ENCODE results near the gene PLK1.
A peak's percentile ranks its signal among the peaks of the same experiment; 100 is the strongest.

The PLK1 gene

DNA sequence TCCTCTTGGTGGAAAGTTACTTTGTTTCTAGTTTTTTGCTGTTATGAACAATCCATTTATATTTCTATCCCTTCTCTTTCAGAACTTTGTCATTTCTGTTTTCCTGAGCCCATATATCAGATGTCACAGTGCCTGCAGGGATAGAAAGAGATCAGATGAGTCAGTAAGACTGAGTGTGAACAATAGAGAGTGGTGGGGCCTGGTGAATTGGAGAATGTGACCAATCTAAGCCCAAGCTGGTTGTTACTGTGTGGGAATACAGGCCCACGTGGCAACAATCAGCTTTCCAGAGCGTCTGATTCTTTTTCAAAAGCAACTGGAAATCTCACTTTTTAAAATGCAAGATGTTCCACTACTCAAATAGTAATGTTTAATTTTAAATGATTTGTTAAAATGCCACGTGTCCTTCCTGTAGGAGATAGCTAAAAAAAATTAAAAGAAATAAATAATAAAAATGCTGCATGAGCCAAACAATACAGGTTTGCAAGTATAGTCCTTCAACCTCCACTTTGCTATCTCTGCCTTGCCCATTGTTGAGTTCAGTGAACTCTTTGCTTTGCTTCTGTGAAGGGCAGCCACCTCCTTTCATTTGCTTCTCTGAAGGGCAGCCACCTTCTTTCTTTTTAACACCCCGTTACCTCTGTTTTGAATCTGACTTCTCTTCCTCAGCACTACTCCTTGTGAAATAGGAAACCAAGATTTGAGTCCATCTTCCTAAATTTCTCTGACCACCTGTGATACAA is 27.8 kb upstream of the PLK1 start:
- 100% methylated on average over 1 of the region's 4 CpGs for WGBS
- H3K14ac ChIP-seq (ENCODE audit: low read length in 2 of 2), result no peak overlapping the region
- H2BK5ac ChIP-seq (ENCODE audit: low read depth, low read length, poor library complexity, severe bottlenecking), result no peak overlapping the region
- no peaks in the 10 kb centered on the region for H3K9me3 ChIP-seq (ENCODE audit: control insufficient read depth, low read length)
- no peak overlapping the region for H3K23ac ChIP-seq (ENCODE audit: low read length in 2 of 2)
- H2BK120ac ChIP-seq (ENCODE audit: low read depth, low read length), result no peak overlapping the region
- no peak overlapping the region for H2BK12ac ChIP-seq (ENCODE audit: low read length in 2 of 2)
- no peak overlapping the region for H3K4me3 ChIP-seq (ENCODE audit: insufficient read depth in 1 of 2, low read depth in 1 of 2, low read length in 2 of 2)
- H2AK5ac ChIP-seq (ENCODE audit: low read length, severe bottlenecking), result no peak overlapping the region
- H3K18ac ChIP-seq (ENCODE audit: low read depth in 1 of 2, low read length in 2 of 2), result no peak overlapping the region
- no peak overlapping the region for H4K8ac ChIP-seq (ENCODE audit: low read length)
- no peak overlapping the region for H3K27ac ChIP-seq (ENCODE audit: low read length, poor library complexity, severe bottlenecking)
- H3K79me1 ChIP-seq (replicated peaks; ENCODE audit: low read length, poor library complexity, severe bottlenecking), result peaks cover 10% of the 10 kb centered on the region
- H3K27me3 ChIP-seq (ENCODE audit: control insufficient read depth in 1 of 2, insufficient read depth in 1 of 2, low read length in 2 of 2), result no peaks in the 10 kb centered on the region
- no peaks in the 10 kb centered on the region for H3K4me1 ChIP-seq (ENCODE audit: control insufficient read depth, insufficient read depth, low read depth, low read length)
- H3K4me2 ChIP-seq (ENCODE audit: low read length, poor library complexity, severe bottlenecking), result no peak overlapping the region
- H4K91ac ChIP-seq (ENCODE audit: low read length), result no peak overlapping the region
- no peak overlapping the region for H3K4ac ChIP-seq (ENCODE audit: low read depth in 1 of 2, low read length in 2 of 2)
- no peak overlapping the region for H2BK15ac ChIP-seq (ENCODE audit: low read depth, poor library complexity, severe bottlenecking)
- H3K36me3 ChIP-seq (ENCODE audit: control insufficient read depth in 1 of 2, insufficient read depth in 2 of 2, low read depth in 1 of 2, low read length in 2 of 2), result peaks cover 20 to 80% of the 10 kb centered on the region in 2 experiments
- no peak overlapping the region for H3K9ac ChIP-seq (ENCODE audit: low read length)
- no peak for DNase-seq
- no peak overlapping the region for H2AFZ ChIP-seq (ENCODE audit: low read depth, low read length)

DNA sequence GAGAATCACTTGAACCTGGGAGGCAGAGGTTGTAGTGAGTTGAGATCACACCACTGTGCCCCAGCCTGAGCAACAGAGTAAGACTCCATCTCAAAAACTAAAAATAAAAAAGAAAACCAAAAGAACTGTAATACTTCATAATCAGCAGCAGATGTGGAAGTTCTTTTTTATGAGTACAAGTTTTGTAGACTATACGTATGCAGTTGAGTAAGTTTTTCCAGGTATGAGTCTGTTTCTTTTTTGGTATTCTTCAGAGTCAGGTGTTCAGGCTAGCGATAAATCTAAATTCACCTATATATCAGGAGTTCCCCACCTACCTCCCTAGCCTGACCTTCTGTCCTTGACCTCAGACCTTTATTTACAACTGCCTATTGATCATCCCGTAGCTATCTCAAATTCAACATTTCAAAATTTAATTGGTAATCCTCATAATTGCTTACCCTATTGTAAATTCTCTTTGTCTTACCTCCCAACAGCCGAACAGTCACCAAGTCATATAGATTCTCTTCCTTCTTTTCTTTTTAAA is 26.7 kb upstream of the PLK1 start:
- Histone ChIP-seq H2BK12ac (ENCODE audit: low read length in 2 of 2) (no peak overlapping the region), H3K36me3 (ENCODE audit: control insufficient read depth in 1 of 2, insufficient read depth in 2 of 2, low read depth in 1 of 2, low read length in 2 of 2) (peaks cover 21 to 78% of the 10 kb centered on the region in 2 experiments)
- WGBS, result over 99% methylated on average over 4 of the region's 4 CpGs

DNA sequence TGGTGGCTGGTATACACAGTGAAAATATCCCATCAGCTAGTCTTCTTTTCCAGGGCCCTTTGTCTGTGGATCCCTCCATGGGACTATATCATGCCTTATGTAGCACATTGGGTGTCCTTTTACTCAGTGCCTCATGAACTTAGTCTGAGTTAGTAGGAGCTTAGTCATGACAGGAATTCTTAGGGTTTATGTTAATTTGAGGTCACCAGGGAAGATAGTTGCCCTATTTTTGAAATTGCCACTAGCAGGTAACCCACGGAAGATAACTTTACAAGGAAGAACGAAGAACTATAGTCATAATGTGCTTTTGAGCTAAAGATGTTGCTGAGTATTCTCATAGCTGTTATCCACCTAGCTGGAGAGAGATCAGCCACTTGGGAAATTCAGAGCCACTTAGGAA is 14.8 kb upstream of the PLK1 start:
- no peak overlapping the region for H4K8ac ChIP-seq (ENCODE audit: low read length)
- no peak overlapping the region for H3K9ac ChIP-seq (ENCODE audit: low read length)
- H2AFZ ChIP-seq (ENCODE audit: low read depth, low read length), result no peak overlapping the region
- no peak overlapping the region for H2AK5ac ChIP-seq (ENCODE audit: low read length, severe bottlenecking)
- no peak for DNase-seq
- H3K27ac ChIP-seq (ENCODE audit: low read length, poor library complexity, severe bottlenecking), result no peak overlapping the region
- H3K27me3 ChIP-seq (ENCODE audit: control insufficient read depth in 1 of 2, insufficient read depth in 1 of 2, low read length in 2 of 2), result no peaks in the 10 kb centered on the region
- peaks cover 25 to 97% of the 10 kb centered on the region in 2 experiments for H3K36me3 ChIP-seq (ENCODE audit: control insufficient read depth in 1 of 2, insufficient read depth in 2 of 2, low read depth in 1 of 2, low read length in 2 of 2)
- 96% methylated on average over 2 of the region's 2 CpGs for WGBS
- no peak overlapping the region for H3K23ac ChIP-seq (ENCODE audit: low read length in 2 of 2)
- no peak overlapping the region for H3K4me3 ChIP-seq (ENCODE audit: insufficient read depth in 1 of 2, low read depth in 1 of 2, low read length in 2 of 2)
- no peak overlapping the region for H3K14ac ChIP-seq (ENCODE audit: low read length in 2 of 2)
- no peak overlapping the region for H4K91ac ChIP-seq (ENCODE audit: low read length)
- H2BK12ac ChIP-seq (ENCODE audit: low read length in 2 of 2), result no peak overlapping the region
- H3K4ac ChIP-seq (ENCODE audit: low read depth in 1 of 2, low read length in 2 of 2), result no peak overlapping the region
- H3K9me3 ChIP-seq (ENCODE audit: control insufficient read depth, low read length), result no peaks in the 10 kb centered on the region
- H2BK5ac ChIP-seq (ENCODE audit: low read depth, low read length, poor library complexity, severe bottlenecking), result no peak overlapping the region
- H3K4me1 ChIP-seq (ENCODE audit: control insufficient read depth, insufficient read depth, low read depth, low read length), result peaks cover 3% of the 10 kb centered on the region
- no peak overlapping the region for H3K18ac ChIP-seq (ENCODE audit: low read depth in 1 of 2, low read length in 2 of 2)
- peaks cover 18% of the 10 kb centered on the region for H3K79me1 ChIP-seq (replicated peaks; ENCODE audit: low read length, poor library complexity, severe bottlenecking)
- H3K4me2 ChIP-seq (ENCODE audit: low read length, poor library complexity, severe bottlenecking), result no peak overlapping the region
- H2BK120ac ChIP-seq (ENCODE audit: low read depth, low read length), result no peak overlapping the region
- no peak overlapping the region for H2BK15ac ChIP-seq (ENCODE audit: low read depth, poor library complexity, severe bottlenecking)

More for the DNA sequence above, 26.7 kb upstream of the PLK1 start:
- Histone ChIP-seq H3K4ac (ENCODE audit: low read depth in 1 of 2, low read length in 2 of 2) (no peak overlapping the region), H3K79me1 (replicated peaks; ENCODE audit: low read length, poor library complexity, severe bottlenecking) (peaks cover 12% of the 10 kb centered on the region), H3K18ac (ENCODE audit: low read depth in 1 of 2, low read length in 2 of 2) (no peak overlapping the region), H3K27ac (ENCODE audit: low read length, poor library complexity, severe bottlenecking) (no peak overlapping the region), H3K4me3 (ENCODE audit: insufficient read depth in 1 of 2, low read depth in 1 of 2, low read length in 2 of 2) (no peak overlapping the region), H3K14ac (ENCODE audit: low read length in 2 of 2) (no peak overlapping the region), H2AFZ (ENCODE audit: low read depth, low read length) (no peak overlapping the region), H3K23ac (ENCODE audit: low read length in 2 of 2) (no peak overlapping the region), H3K9ac (ENCODE audit: low read length) (no peak overlapping the region), H4K8ac (ENCODE audit: low read length) (no peak overlapping the region), H3K4me2 (ENCODE audit: low read length, poor library complexity, severe bottlenecking) (no peak overlapping the region), H3K4me1 (ENCODE audit: control insufficient read depth, insufficient read depth, low read depth, low read length) (no peaks in the 10 kb centered on the region), H2BK15ac (ENCODE audit: low read depth, poor library complexity, severe bottlenecking) (no peak overlapping the region), H4K91ac (ENCODE audit: low read length) (no peak overlapping the region), H2BK120ac (ENCODE audit: low read depth, low read length) (no peak overlapping the region), H2BK5ac (ENCODE audit: low read depth, low read length, poor library complexity, severe bottlenecking) (no peak overlapping the region), H2AK5ac (ENCODE audit: low read length, severe bottlenecking) (no peak overlapping the region), H3K9me3 (ENCODE audit: control insufficient read depth, low read length) (no peaks in the 10 kb centered on the region), H3K27me3 (ENCODE audit: control insufficient read depth in 1 of 2, insufficient read depth in 1 of 2, low read length in 2 of 2) (no peaks in the 10 kb centered on the region)
- no peak for DNase-seq

DNA sequence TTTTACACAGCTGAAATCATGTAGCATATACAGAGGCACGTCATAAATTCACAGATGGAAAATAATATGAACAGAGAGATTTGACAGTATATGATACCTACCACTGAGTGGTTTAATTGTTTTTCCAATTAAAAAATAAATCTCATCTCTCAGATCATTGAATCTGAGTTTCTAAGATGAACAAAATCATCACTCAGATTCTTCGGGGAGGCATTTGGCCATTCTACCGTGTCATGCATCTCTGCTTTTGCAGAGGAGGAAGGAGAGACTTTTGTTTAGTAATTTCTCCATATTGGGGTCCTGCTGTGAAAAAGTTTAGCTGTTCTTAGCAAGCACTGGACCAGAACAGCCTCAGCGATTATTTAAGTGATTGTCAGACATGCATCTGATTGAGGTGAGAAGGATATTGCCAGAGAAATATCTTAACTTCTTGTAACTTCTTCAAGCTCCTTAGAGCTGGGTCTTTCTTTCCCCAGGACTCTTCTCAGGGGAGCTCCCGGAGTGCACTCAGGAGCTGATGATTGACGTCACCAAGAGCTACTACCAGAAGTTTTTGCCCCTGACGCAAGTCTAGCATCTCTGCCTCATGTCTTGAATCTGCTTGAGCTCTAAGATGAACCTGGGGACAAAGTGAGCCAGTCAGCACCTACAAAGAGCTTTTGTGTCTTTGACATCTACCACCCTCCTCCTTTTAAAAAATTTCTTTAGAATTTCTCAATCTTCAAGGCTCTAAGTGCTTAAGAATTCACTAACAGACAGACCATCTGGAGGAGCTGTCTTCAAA is 11.9 kb upstream of the PLK1 start:
- H3K9me3 ChIP-seq (ENCODE audit: control insufficient read depth, low read length), result no peaks in the 10 kb centered on the region
- H3K27me3 ChIP-seq (ENCODE audit: control insufficient read depth in 1 of 2, insufficient read depth in 1 of 2, low read length in 2 of 2), result no peaks in the 10 kb centered on the region
- DNase-seq, result no peak
- H3K79me1 ChIP-seq (replicated peaks; ENCODE audit: low read length, poor library complexity, severe bottlenecking), result peaks cover 20% of the 10 kb centered on the region
- no peak overlapping the region for H2BK120ac ChIP-seq (ENCODE audit: low read depth, low read length)
- no peak overlapping the region for H3K4ac ChIP-seq (ENCODE audit: low read depth in 1 of 2, low read length in 2 of 2)
- H2BK12ac ChIP-seq (ENCODE audit: low read length in 2 of 2), result no peak overlapping the region
- no peak overlapping the region for H3K4me3 ChIP-seq (ENCODE audit: insufficient read depth in 1 of 2, low read depth in 1 of 2, low read length in 2 of 2)
- no peak overlapping the region for H3K4me2 ChIP-seq (ENCODE audit: low read length, poor library complexity, severe bottlenecking)
- H3K23ac ChIP-seq (ENCODE audit: low read length in 2 of 2), result no peak overlapping the region
- peaks cover 28 to 80% of the 10 kb centered on the region in 2 experiments for H3K36me3 ChIP-seq (ENCODE audit: control insufficient read depth in 1 of 2, insufficient read depth in 2 of 2, low read depth in 1 of 2, low read length in 2 of 2)
- no peak overlapping the region for H3K14ac ChIP-seq (ENCODE audit: low read length in 2 of 2)
- H3K18ac ChIP-seq (ENCODE audit: low read depth in 1 of 2, low read length in 2 of 2), result no peak overlapping the region
- peaks cover 17% of the 10 kb centered on the region for H3K4me1 ChIP-seq (ENCODE audit: control insufficient read depth, insufficient read depth, low read depth, low read length)
- no peak overlapping the region for H2BK15ac ChIP-seq (ENCODE audit: low read depth, poor library complexity, severe bottlenecking)
- no peak overlapping the region for H2AK5ac ChIP-seq (ENCODE audit: low read length, severe bottlenecking)
- H4K8ac ChIP-seq (ENCODE audit: low read length), result no peak overlapping the region
- H2AFZ ChIP-seq (ENCODE audit: low read depth, low read length), result no peak overlapping the region
- no peak overlapping the region for H2BK5ac ChIP-seq (ENCODE audit: low read depth, low read length, poor library complexity, severe bottlenecking)
- 96% methylated on average over 5 of the region's 7 CpGs for WGBS
- no peak overlapping the region for H4K91ac ChIP-seq (ENCODE audit: low read length)
- H3K27ac ChIP-seq (ENCODE audit: low read length, poor library complexity, severe bottlenecking), result peak overlapping the region; percentile 11
- H3K9ac ChIP-seq (ENCODE audit: low read length), result no peak overlapping the region
